PC-9 (cell line): Measurements from ENCODE around the gene HAAO. TPM values are rescaled to one million over a fixed set of nuclear protein-coding genes. Genes with fewer than 3 reads are reported as not detected.

ENCODE experiments used
- BruUV-seq: library from RNA; stranded (reverse); fragments of 400-500 nt; replicated peaks from 2 replicates; lab custom pipeline; 2021; lab: Mats Ljungman, UMichigan
- CTCF ChIA-PET: fragments of 300-600 bp; sonication (Branson Sonifier 250); formaldehyde crosslinking; loops from one replicate; lab custom pipeline; 2022; ENCODE audit warnings: antibody characterized with exemption; lab: Charles Lee
- POLR2A ChIA-PET: fragments of 300-600 bp; sonication (Branson Sonifier 250); formaldehyde crosslinking; loops from one replicate; lab custom pipeline; 2022; ENCODE audit warnings: antibody characterized with exemption; ENCODE audit not compliant: unreplicated experiment; lab: Charles Lee
- DNase-seq, 2 experiments: peaks; one replicate each; pipeline versions ENCODE4 v3.0.0 to v3.0.0-alpha.2; 2015 to 2022; ENCODE audit warnings: mixed read lengths in 1 of 2
- H2AFZ ChIP-seq: fragments of 200-600 bp; sonication (generic); 2 replicates; pipeline ENCODE4 v1.8.1; 2017; ENCODE audit warnings: antibody characterized with exemption
- H3F3A ChIP-seq: fragments of 200-600 bp; sonication (generic); 2 replicates; pipeline ENCODE4 v1.8.1; 2017; ENCODE audit warnings: antibody characterized with exemption, mild to moderate bottlenecking, low read depth; ENCODE audit not compliant: insufficient read depth
- H3K27ac ChIP-seq: fragments of 200-600 bp; sonication (generic); 2 replicates; pipeline ENCODE4 v1.6.1; 2016; ENCODE audit warnings: mixed run types
- H3K27me3 ChIP-seq: fragments of 200-600 bp; sonication (generic); 2 replicates; pipeline ENCODE4 v1.6.1; 2016; ENCODE audit warnings: low read depth, mixed run types; ENCODE audit not compliant: insufficient read depth
- H3K36me3 ChIP-seq: fragments of 200-600 bp; sonication (generic); 2 replicates; pipeline ENCODE4 v1.6.1; 2016; ENCODE audit warnings: low read depth, mixed run types
- H3K4me1 ChIP-seq: fragments of 200-600 bp; sonication (generic); replicated peaks from 2 replicates; pipeline ENCODE4 v1.6.1; 2016; ENCODE audit warnings: mixed run types; ENCODE audit not compliant: insufficient read depth
- H3K4me2 ChIP-seq: fragments of 200-600 bp; sonication (generic); 2 replicates; pipeline ENCODE4 v1.6.1; 2017; ENCODE audit warnings: mixed run types
- H3K4me3 ChIP-seq: fragments of 200-600 bp; sonication (generic); 2 replicates; pipeline ENCODE4 v1.6.1; 2016; ENCODE audit warnings: mixed run types
- H3K79me2 ChIP-seq: fragments of 200-600 bp; sonication (generic); 2 replicates; pipeline ENCODE4 v1.6.1; 2017; ENCODE audit warnings: low read depth, mixed run types
- H3K9me2 ChIP-seq: fragments of 200-600 bp; sonication (generic); 2 replicates; pipeline ENCODE4 v1.8.1; 2017; ENCODE audit warnings: mild to moderate bottlenecking; ENCODE audit not compliant: insufficient read depth
- H3K9me3 ChIP-seq: fragments of 200-600 bp; sonication (generic); 2 replicates; pipeline ENCODE4 v1.8.1; 2016; ENCODE audit warnings: low read depth; ENCODE audit not compliant: insufficient read depth
- H4K20me1 ChIP-seq: fragments of 200-600 bp; sonication (generic); 2 replicates; pipeline ENCODE4 v1.8.1; 2017; ENCODE audit not compliant: insufficient read depth
- CTCF ChIP-seq: fragments of 200-600 bp; sonication (generic); conservative IDR thresholded peaks from 2 replicates; pipeline ENCODE4 v1.6.1; 2017; ENCODE audit warnings: mixed run types, antibody characterized with exemption, mild to moderate bottlenecking, moderate library complexity
- EZH2 ChIP-seq: fragments of 200-600 bp; sonication (generic); IDR thresholded peaks from 2 replicates; pipeline ENCODE4 v1.8.0; 2017; ENCODE audit warnings: antibody characterized with exemption, low read depth
- intact Hi-C: fragments of 100-400 bp; cut with micrococcal nuclease; formaldehyde crosslinking; loops from one replicate; pipeline ENCODE4 v1.10.0; 2022; ENCODE audit not compliant: unreplicated experiment
- total RNA-seq: library from RNA; stranded (reverse); gene quantifications from 2 replicates; pipeline ENCODE4 v1.2.3, GENCODE V29; 2021

The HAAO gene
- total RNA-seq, 1 experiment from 2014 or later = not detected

- Histone ChIP-seq H3F3A (no peaks in the 10 kb centered on the region; the same call in 1 of the 2 replicates), H3K27me3 (no peaks in the 10 kb centered on the region), H3K79me2 (no peaks in the 10 kb centered on the region), H2AFZ (no peak overlapping the region), H3K36me3 (no peaks in the 10 kb centered on the region), H3K9me2 (no peaks in the 10 kb centered on the region), H3K4me2 (no peak overlapping the region), H3K4me3 (no peak overlapping the region), H4K20me1 (no peaks in the 10 kb centered on the region), H3K27ac (no peak overlapping the region), H3K4me1 (no peaks in the 10 kb centered on the region), H3K9me3 (no peaks in the 10 kb centered on the region)
- TF ChIP-seq EZH2 = no peak
- no peak for TF ChIP-seq CTCF
- ChIA-PET CTCF (no interaction called here), POLR2A (no interaction called here)
- intact Hi-C loops = no loop called here
- no TSS peak for BruUV-seq
- DNase-seq = no peak
Measured at GRCh38 chr2:42752816-42753813, 39.3 kb downstream of the HAAO start.

GRCh38 chr2:42752314-42752713 is 40.1 kb downstream of the HAAO start:
- Histone ChIP-seq H4K20me1 (no peaks in the 10 kb centered on the region), H3K4me3 (no peak overlapping the region), H3K27me3 (no peaks in the 10 kb centered on the region), H3K9me3 (no peaks in the 10 kb centered on the region), H3K36me3 (no peaks in the 10 kb centered on the region), H3K9me2 (no peaks in the 10 kb centered on the region), H3K79me2 (no peaks in the 10 kb centered on the region), H3K4me2 (no peak overlapping the region), H2AFZ (no peak overlapping the region), H3K4me1 (no peaks in the 10 kb centered on the region), H3F3A (no peaks in the 10 kb centered on the region; the same call in 1 of the 2 replicates), H3K27ac (no peak overlapping the region)
- POLR2A ChIA-PET = interaction anchor here (0.6 kb wide), 1 partner anchor 385 kb away, joined by 6 read pairs; no protein-coding TSS in a partner anchor
- no TSS peak for BruUV-seq
- intact Hi-C loops = no loop called here
- no peak for DNase-seq
- TF ChIP-seq CTCF = no peak
- TF ChIP-seq EZH2 = no peak
- CTCF ChIA-PET = no interaction called here

- H3K27ac ChIP-seq = no peak overlapping the region
- H2AFZ ChIP-seq = no peak overlapping the region
- ChIA-PET POLR2A (no interaction called here), CTCF (no interaction called here)
- TF ChIP-seq CTCF (no peak), EZH2 (no peak)
- H3K79me2 ChIP-seq = no peaks in the 10 kb centered on the region
- no peaks in the 10 kb centered on the region; the same call in 1 of the 2 replicates for H3F3A ChIP-seq
- H3K9me3 ChIP-seq = no peaks in the 10 kb centered on the region
- no peak overlapping the region for H3K4me3 ChIP-seq
- no peaks in the 10 kb centered on the region for H3K36me3 ChIP-seq
- H4K20me1 ChIP-seq = no peaks in the 10 kb centered on the region
- DNase-seq = no peak
- H3K4me2 ChIP-seq = no peak overlapping the region
- no peaks in the 10 kb centered on the region for H3K4me1 ChIP-seq
- H3K27me3 ChIP-seq = no peaks in the 10 kb centered on the region
- BruUV-seq = no TSS peak
- intact Hi-C loops = no loop called here
- no peaks in the 10 kb centered on the region for H3K9me2 ChIP-seq
Measured at GRCh38 chr2:42748840-42749239, 43.5 kb downstream of the HAAO start.
